ENCODE measurements around the gene PPP1R16B. TPM values are rescaled to one million over a fixed set of nuclear protein-coding genes. Genes with fewer than 3 reads are reported as not detected.

Gene PPP1R16B
- total and polyA plus RNA-seq, 2 of the 8 experiments (the other 6 are each of a cell fraction or from before 2014, with no cell fraction given), result 2.6 to 8.9 TPM

- TF ChIP-seq BACH1 (IDR thresholded peaks at IDR 0.05; ENCODE audit: low read length), result no peak
- TF ChIP-seq ASH2L (IDR thresholded peaks at IDR 0.05; ENCODE audit: low read length), result no peak
- TF ChIP-seq, protein P1, sequence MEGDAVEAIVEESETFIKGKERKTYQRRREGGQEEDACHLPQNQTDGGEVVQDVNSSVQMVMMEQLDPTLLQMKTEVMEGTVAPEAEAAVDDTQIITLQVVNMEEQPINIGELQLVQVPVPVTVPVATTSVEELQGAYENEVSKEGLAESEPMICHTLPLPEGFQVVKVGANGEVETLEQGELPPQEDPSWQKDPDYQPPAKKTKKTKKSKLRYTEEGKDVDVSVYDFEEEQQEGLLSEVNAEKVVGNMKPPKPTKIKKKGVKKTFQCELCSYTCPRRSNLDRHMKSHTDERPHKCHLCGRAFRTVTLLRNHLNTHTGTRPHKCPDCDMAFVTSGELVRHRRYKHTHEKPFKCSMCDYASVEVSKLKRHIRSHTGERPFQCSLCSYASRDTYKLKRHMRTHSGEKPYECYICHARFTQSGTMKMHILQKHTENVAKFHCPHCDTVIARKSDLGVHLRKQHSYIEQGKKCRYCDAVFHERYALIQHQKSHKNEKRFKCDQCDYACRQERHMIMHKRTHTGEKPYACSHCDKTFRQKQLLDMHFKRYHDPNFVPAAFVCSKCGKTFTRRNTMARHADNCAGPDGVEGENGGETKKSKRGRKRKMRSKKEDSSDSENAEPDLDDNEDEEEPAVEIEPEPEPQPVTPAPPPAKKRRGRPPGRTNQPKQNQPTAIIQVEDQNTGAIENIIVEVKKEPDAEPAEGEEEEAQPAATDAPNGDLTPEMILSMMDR (IDR thresholded peaks at IDR 0.05; ENCODE audit: control extremely low read depth in 1 of 3, insufficient read depth in 1 of 3, low read depth in 1 of 3, low read length in 3 of 3), result no peak
These were observed 87.6 kb downstream of the PPP1R16B start (continued) for GRCh38 chr20:38893056-38893564.
